HepG2 (cell line): Measurements from ENCODE around the gene NODAL. TPM values are rescaled to one million over a fixed set of nuclear protein-coding genes. Genes with fewer than 3 reads are reported as not detected.

Source experiments
- FOXA1 ChIP-seq, 2 experiments: fragments of 450-650 bp in 1 of 2; sonication (generic) in 1 of 2; formaldehyde crosslinking in 1 of 2; IDR thresholded peaks; 2 replicates each; pipeline versions ENCODE4 v1.4.0 to v1.6.1; 2016 to 2020; ENCODE audit warnings: missing genetic modification reagents in 1 of 2
- FOXJ3 ChIP-seq: sonication (generic); formaldehyde crosslinking; IDR thresholded peaks from 2 replicates; pipeline ENCODE4 v1.4.0; 2020; ENCODE audit warnings: missing genetic modification reagents, mild to moderate bottlenecking, borderline replicate concordance
- HOXA3 ChIP-seq: sonication (generic); formaldehyde crosslinking; IDR thresholded peaks from 2 replicates; pipeline ENCODE4 v1.5.0; 2020; ENCODE audit warnings: missing genetic modification reagents
- POLR2AphosphoS5 ChIP-seq: IDR thresholded peaks from 2 replicates; pipeline ENCODE4 v1.6.1; 2012; ENCODE audit warnings: low read depth, low read length
- SAP130 ChIP-seq: IDR thresholded peaks from 2 replicates; pipeline ENCODE4 v1.6.1; 2016; ENCODE audit warnings: low read depth
- SIN3A ChIP-seq: IDR thresholded peaks from 2 replicates; pipeline ENCODE4 v1.6.1; 2011; ENCODE audit warnings: low read depth, mild to moderate bottlenecking, control low read depth, low read length, borderline replicate concordance
- THAP11 ChIP-seq: IDR thresholded peaks from 2 replicates; pipeline ENCODE4 v1.6.1; 2016; ENCODE audit warnings: missing biosample characterization, missing genetic modification reagents
- ZFY ChIP-seq: sonication (generic); formaldehyde crosslinking; IDR thresholded peaks from 2 replicates; pipeline ENCODE4 v1.4.0; 2020; ENCODE audit warnings: missing genetic modification reagents
- polyA plus RNA-seq, 8 experiments: library from polyadenylated mRNA; depleted of rRNA in 3 of 8; stranded (reverse) in 7 of 8; unstranded in 1 of 8; fragments of >200 nt; fragmentation: Illumina TruSeq in 4 of 8; extraction: Trizol in 4 of 8; gene quantifications; 2 replicates each; pipeline versions ENCODE4 v1.2.1 to v1.2.3, GENCODE V29; 2011 to 2016; ENCODE audit warnings: low read depth in 4 of 8, missing spikeins in 1 of 8, mixed read lengths in 1 of 8; ENCODE audit not compliant: insufficient read depth in 1 of 8
- total RNA-seq, 5 experiments: library from RNA; depleted of rRNA; stranded (reverse); fragments of >200 nt; fragmentation: Illumina TruSeq; extraction: Trizol; gene quantifications; 2 replicates each; pipeline ENCODE4 v1.2.3, GENCODE V29; 2016; ENCODE audit warnings: low read depth in 1 of 5
- TF ChIP-seq, protein P1 (sequence below): fragments of 450-650 bp; IDR thresholded peaks from 2 replicates; pipeline ENCODE4 v1.6.1; 2016
- TF ChIP-seq, protein P2 (sequence below): IDR thresholded peaks from 2 replicates; pipeline ENCODE4 v1.6.1; 2018; ENCODE audit warnings: missing genetic modification reagents, mild to moderate bottlenecking, missing compliant biosample characterization
- TF ChIP-seq, protein P3 (sequence below): sonication (generic); formaldehyde crosslinking; IDR thresholded peaks from 2 replicates; pipeline ENCODE4 v1.4.0; 2020; ENCODE audit warnings: missing genetic modification reagents

The NODAL gene
- total and polyA plus RNA-seq, 2 of the 13 experiments (the other 11 are each of a cell fraction or from before 2014, with no cell fraction given): not detected

DNA sequence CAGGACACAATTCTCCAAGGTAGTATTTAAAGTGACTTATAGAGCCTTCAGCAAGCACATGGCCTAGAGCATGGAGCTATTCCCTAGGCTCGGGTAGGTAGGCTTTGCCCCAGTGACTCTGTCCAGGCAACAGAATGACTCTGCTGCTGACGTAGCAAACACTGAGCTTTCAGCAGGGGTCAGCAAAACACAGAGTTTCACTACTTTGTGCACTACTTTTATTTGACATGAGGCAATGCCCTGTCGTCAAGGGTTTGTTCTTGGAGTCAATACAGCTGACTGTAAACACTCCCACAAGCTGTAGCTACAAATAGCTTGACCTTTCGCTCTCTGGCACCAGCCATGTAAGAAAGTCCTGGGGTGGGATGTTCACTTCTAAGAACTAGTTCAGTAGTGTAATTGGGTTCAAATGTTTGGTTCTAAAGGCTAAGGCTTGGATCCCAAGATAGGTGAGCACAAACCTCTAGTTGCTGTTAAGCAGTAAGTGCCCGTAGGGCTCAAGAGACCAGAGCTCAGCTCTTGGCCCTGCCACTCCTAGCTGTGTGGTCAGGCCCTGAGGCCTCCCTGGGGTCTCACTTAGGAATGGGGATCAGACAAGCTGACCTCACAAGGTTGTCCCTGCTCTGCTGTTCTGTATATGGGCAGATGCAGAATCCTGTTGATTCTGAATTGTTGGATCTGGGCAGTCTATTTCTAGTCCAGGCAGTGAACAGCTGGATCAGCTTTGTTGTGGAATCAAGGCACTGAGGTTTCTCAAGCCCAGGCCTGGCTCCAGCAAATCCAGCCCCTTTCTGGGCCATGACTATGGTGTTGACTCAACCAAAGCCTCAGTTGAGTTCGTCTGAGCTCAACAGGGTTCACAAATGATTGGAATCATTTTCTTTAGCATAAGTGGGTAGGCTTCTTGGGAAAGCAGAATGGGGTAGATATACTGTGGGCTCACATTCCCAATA is 10.7 kb downstream of the NODAL start (continued):
- TF ChIP-seq FOXA1 (IDR thresholded peaks at IDR 0.05) (no peak), FOXA1 (CRISPR knock-in tag; IDR thresholded peaks at IDR 0.05) (peak; percentile 88), SAP130 (CRISPR knock-in tag) (peak; percentile 63), THAP11 (CRISPR knock-in tag) (peak; percentile 37; the same call in 1 of the 2 replicates), SIN3A (0 out of 2 replicates have a peak, but pooled peaks have one; percentile 58), FOXJ3 (CRISPR knock-in tag) (peak; percentile 58; the same call in 1 of the 2 replicates), POLR2AphosphoS5 (no peak), ZFY (CRISPR knock-in tag) (0 out of 2 replicates have a peak, but pooled peaks have one; percentile 16), HOXA3 (peak; percentile 68)
- TF ChIP-seq, protein P1, sequence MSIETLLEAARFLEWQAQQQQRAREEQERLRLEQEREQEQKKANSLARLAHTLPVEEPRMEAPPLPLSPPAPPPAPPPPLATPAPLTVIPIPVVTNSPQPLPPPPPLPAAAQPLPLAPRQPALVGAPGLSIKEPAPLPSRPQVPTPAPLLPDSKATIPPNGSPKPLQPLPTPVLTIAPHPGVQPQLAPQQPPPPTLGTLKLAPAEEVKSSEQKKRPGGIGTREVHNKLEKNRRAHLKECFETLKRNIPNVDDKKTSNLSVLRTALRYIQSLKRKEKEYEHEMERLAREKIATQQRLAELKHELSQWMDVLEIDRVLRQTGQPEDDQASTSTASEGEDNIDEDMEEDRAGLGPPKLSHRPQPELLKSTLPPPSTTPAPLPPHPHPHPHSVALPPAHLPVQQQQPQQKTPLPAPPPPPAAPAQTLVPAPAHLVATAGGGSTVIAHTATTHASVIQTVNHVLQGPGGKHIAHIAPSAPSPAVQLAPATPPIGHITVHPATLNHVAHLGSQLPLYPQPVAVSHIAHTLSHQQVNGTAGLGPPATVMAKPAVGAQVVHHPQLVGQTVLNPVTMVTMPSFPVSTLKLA: 0 out of 2 replicates have a peak, but pooled peaks have one; percentile 4
- TF ChIP-seq, protein P2, sequence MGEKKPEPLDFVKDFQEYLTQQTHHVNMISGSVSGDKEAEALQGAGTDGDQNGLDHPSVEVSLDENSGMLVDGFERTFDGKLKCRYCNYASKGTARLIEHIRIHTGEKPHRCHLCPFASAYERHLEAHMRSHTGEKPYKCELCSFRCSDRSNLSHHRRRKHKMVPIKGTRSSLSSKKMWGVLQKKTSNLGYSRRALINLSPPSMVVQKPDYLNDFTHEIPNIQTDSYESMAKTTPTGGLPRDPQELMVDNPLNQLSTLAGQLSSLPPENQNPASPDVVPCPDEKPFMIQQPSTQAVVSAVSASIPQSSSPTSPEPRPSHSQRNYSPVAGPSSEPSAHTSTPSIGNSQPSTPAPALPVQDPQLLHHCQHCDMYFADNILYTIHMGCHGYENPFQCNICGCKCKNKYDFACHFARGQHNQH: peak; percentile 43; the same call in 1 of the 2 replicates
- TF ChIP-seq, protein P3, sequence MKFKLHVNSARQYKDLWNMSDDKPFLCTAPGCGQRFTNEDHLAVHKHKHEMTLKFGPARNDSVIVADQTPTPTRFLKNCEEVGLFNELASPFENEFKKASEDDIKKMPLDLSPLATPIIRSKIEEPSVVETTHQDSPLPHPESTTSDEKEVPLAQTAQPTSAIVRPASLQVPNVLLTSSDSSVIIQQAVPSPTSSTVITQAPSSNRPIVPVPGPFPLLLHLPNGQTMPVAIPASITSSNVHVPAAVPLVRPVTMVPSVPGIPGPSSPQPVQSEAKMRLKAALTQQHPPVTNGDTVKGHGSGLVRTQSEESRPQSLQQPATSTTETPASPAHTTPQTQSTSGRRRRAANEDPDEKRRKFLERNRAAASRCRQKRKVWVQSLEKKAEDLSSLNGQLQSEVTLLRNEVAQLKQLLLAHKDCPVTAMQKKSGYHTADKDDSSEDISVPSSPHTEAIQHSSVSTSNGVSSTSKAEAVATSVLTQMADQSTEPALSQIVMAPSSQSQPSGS (CRISPR knock-in tag): 0 out of 2 replicates have a peak, but pooled peaks have one; percentile 8
